Endothelial cell (in vitro differentiated cells): Measurements from ENCODE around the gene ORC5. TPM values are rescaled to one million over a fixed set of nuclear protein-coding genes. Genes with fewer than 3 reads are reported as not detected.

Source experiments
- DNase-seq: peaks from one replicate; pipeline ENCODE4 v3.0.0; 2021; ENCODE audit warnings: low spot score
- H3K27ac Mint-ChIP-seq: one replicate; pipeline ENCODE4 v1.8.0; 2021; ENCODE audit warnings: mixed read lengths, inconsistent platforms; ENCODE audit not compliant: unreplicated experiment
- H3K27me3 Mint-ChIP-seq: one replicate; pipeline ENCODE4 v1.8.0; 2021; ENCODE audit warnings: mild to moderate bottlenecking, moderate library complexity, mixed read lengths, inconsistent platforms; ENCODE audit not compliant: unreplicated experiment
- H3K36me3 Mint-ChIP-seq: one replicate; pipeline ENCODE4 v1.8.0; 2021; ENCODE audit warnings: mild to moderate bottlenecking, low read depth, mixed read lengths, inconsistent platforms; ENCODE audit not compliant: unreplicated experiment
- H3K4me1 Mint-ChIP-seq: one replicate; pipeline ENCODE4 v1.8.0; 2021; ENCODE audit warnings: mild to moderate bottlenecking, mixed read lengths, inconsistent platforms; ENCODE audit not compliant: unreplicated experiment
- H3K4me3 Mint-ChIP-seq: one replicate; pipeline ENCODE4 v1.8.0; 2021; ENCODE audit warnings: mild to moderate bottlenecking, mixed read lengths, inconsistent platforms; ENCODE audit not compliant: unreplicated experiment
- H3K9me3 Mint-ChIP-seq: one replicate; pipeline ENCODE4 v1.8.0; 2021; ENCODE audit warnings: mixed read lengths, inconsistent platforms; ENCODE audit not compliant: unreplicated experiment
- CTCF ChIP-seq: fragments of 200-600 bp; sonication (generic); IDR thresholded peaks from one replicate; pipeline ENCODE4 v1.5.0; 2021; ENCODE audit warnings: antibody characterized with exemption; ENCODE audit not compliant: unreplicated experiment
- total RNA-seq: library from RNA; stranded (reverse); fragmentation: NEBNext Ultra II Directional; extraction: Animal tissue kit (Norgen Biotek cat#: 25700); gene quantifications from one replicate; pipeline ENCODE4 v1.2.1, GENCODE V29; 2021; ENCODE audit not compliant: unreplicated experiment

The ORC5 gene
- total RNA-seq, 1 donor from 2014 or later = 16.7 TPM

GRCh38 chr7:104160375-104160774 lies 47.4 kb downstream of the ORC5 start:
- peak; percentile 63 for TF ChIP-seq CTCF
- H3K4me3 Mint-ChIP-seq = no peak overlapping the region
- no peak for DNase-seq
- no peaks in the 10 kb centered on the region for H3K4me1 Mint-ChIP-seq
- peaks cover 3% of the 10 kb centered on the region for H3K36me3 Mint-ChIP-seq
- no peaks in the 10 kb centered on the region for H3K27me3 Mint-ChIP-seq
- no peaks in the 10 kb centered on the region for H3K9me3 Mint-ChIP-seq
- no peak overlapping the region for H3K27ac Mint-ChIP-seq

- H3K36me3 Mint-ChIP-seq = peaks cover 3% of the 10 kb centered on the region
- H3K4me3 Mint-ChIP-seq = no peak overlapping the region
- H3K27ac Mint-ChIP-seq = no peak overlapping the region
- TF ChIP-seq CTCF = peak; percentile 69
- no peaks in the 10 kb centered on the region for H3K9me3 Mint-ChIP-seq
- H3K4me1 Mint-ChIP-seq = no peaks in the 10 kb centered on the region
- H3K27me3 Mint-ChIP-seq = no peaks in the 10 kb centered on the region
- no peak for DNase-seq
Measured at GRCh38 chr7:104156842-104157277, 51.0 kb downstream of the ORC5 start.

- H3K4me1 Mint-ChIP-seq = no peaks in the 10 kb centered on the region
- H3K27ac Mint-ChIP-seq = no peak overlapping the region
- no peaks in the 10 kb centered on the region for H3K9me3 Mint-ChIP-seq
- no peak for DNase-seq
- no peak for TF ChIP-seq CTCF
- no peaks in the 10 kb centered on the region for H3K27me3 Mint-ChIP-seq
- H3K4me3 Mint-ChIP-seq = no peak overlapping the region
- H3K36me3 Mint-ChIP-seq = no peaks in the 10 kb centered on the region
Measured at GRCh38 chr7:104153287-104153686, 54.5 kb downstream of the ORC5 start.

GRCh38 chr7:104152468-104152867 lies 55.3 kb downstream of the ORC5 start:
- no peaks in the 10 kb centered on the region for H3K9me3 Mint-ChIP-seq
- no peak for DNase-seq
- H3K27ac Mint-ChIP-seq = no peak overlapping the region
- no peaks in the 10 kb centered on the region for H3K4me1 Mint-ChIP-seq
- H3K36me3 Mint-ChIP-seq = no peaks in the 10 kb centered on the region
- no peaks in the 10 kb centered on the region for H3K27me3 Mint-ChIP-seq
- no peak overlapping the region for H3K4me3 Mint-ChIP-seq
- no peak for TF ChIP-seq CTCF

GRCh38 chr7:104150470-104150869 lies 57.3 kb downstream of the ORC5 start:
- Mint-ChIP-seq H3K4me3 (no peak overlapping the region), H3K36me3 (no peaks in the 10 kb centered on the region), H3K9me3 (no peaks in the 10 kb centered on the region), H3K27ac (no peak overlapping the region), H3K27me3 (no peaks in the 10 kb centered on the region), H3K4me1 (no peaks in the 10 kb centered on the region)
- no peak for TF ChIP-seq CTCF
- DNase-seq = no peak
